ENCODE data around the gene ACSF3.

GRCh38 chr16:89150981-89151380 is 57.3 kb downstream of the ACSF3 start:
- TF ChIP-seq GATA2 (IDR thresholded peaks at IDR 0.05; ENCODE audit: low read depth, low read length) (peak; percentile 95), GATA3 (IDR thresholded peaks at IDR 0.05; ENCODE audit: low read depth, low read length) (no peak; the same call in 1 of the 2 replicates)

Measured in SH-SY5Y (cell line).